ACHN (cell line): ENCODE results near the gene ACADS.

Experiments
- DNase-seq: peaks from one replicate; pipeline ENCODE4 v3.0.0-alpha.2; 2015
- in situ Hi-C: cut with HindIII; loops from 2 replicates; pipeline ENCODE4 v1.10.0; 2017; ENCODE audit warnings: low sequenced_read_pairs, low pct_ligation_motif_present, low pct_unique_long_range_greater_than_20kb

The ACADS gene

GRCh38 chr12:120741476-120742421 lies 16.1 kb downstream of the ACADS start:
- in situ Hi-C loops, result no loop called here
- no peak for DNase-seq

DNA sequence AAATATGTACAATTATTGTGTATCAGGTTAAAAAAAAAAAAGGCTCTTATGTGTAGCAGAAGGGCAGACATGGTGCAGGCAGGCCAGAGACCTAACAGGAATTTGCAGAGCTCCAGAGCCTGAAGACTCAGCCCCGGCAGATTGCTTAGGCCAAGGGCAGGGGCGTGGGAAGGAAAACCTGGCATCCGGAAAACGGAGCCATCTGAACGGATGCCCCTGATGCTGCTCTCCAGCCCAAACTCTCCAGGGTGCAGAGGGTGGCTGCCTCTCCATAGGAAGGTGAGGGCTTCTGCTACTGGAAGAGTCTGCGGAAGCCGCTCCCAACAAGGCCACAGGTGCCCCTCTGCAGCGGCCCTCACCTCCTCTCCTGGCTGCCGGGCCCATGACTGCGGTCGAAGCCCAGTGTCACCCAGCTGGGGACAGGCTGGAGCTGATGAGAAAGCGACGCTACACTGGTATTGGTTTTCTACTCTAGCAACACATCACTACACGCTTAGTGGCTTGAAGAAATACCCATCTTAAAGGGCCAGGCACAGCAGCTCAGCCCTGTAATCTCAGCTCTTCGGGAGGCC lies 19.4 kb downstream of the ACADS start:
- in situ Hi-C loops, result no loop called here

DNA sequence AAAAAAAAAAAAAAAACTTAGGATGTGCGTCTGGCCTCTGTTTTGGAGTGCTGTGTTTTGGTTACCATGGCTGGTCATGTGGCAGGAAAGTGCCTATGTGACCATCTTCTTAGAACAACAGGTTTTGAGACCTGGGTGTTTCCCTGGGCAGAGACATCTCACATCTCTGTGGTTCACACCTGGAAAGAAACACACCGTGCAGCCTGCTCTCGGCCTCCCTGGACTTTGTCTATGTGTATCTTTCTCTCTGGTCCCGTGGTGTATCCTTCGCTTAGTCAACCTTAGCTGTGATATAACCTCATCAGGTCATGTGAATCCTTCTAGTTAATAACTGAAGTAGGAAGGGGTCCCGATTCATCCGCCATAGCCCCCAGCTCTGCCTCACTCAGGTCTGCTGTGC lies 22.6 kb downstream of the ACADS start:
- in situ Hi-C loops, result no loop called here
- no peak for DNase-seq

More for the DNA sequence above, 19.4 kb downstream of the ACADS start:
- no peak for DNase-seq

DNA sequence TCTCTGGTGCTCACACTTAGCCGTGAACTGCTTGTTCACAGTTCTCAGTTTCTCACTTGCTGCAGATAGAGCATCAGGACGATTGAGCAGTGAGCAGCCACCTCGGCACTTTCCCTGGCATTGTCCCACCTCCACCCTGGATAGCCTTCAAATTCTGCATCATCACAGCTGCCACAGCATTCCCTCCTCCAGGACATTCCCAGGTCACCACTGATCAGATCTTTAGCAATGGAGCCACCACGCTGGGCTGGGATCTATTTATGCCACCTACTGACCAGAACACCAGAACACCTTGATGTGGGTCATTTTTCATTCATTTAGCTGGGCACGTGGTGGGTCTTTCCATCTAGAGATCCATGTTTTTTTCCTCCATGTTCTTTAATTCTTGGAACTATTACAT lies 23.6 kb downstream of the ACADS start:
- in situ Hi-C loops, result no loop called here
- no peak for DNase-seq

- in situ Hi-C loops, result no loop called here
- DNase-seq, result no peak
These were observed 25.2 kb downstream of the ACADS start for GRCh38 chr12:120750806-120751205.

DNA sequence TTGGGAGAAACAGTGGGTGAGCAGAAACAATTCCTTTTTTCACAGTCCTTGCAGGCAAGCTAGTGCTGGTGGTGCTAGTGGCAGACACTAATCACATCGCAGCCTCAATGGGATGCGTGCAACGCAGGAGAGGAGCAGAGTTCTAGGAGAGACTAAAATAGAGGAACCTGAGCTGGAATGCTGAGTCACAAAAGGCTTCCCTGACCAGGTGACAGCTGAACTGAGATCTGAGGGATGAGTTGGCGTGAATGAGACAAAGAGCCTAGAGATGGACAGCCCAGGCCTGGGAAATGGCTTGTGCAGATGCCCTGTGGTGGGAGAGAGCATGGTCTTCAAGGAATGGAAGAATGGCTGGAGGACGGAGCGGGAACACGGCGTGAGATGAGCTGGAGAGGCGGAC lies 25.8 kb downstream of the ACADS start:
- no peak for DNase-seq
- in situ Hi-C loops, result no loop called here

DNA sequence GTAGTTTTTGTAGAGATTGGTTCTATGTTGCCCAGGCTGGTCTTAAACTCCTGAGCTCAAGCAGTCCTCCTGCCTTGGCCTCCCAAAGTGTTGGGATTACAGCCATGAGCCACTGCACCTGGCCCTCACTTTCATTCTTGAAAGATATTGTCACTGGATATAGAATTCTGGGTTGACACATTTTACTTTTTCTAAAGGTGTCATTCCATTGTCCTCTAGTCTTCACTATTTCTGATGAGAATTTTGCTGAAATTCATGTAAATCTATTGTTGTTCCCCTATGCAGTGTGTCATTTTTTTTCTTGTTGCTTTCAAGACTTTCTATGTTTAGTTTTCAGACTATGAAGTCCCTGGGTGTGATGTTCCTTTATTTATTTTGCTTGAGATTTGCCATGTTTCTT lies 29.2 kb downstream of the ACADS start:
- in situ Hi-C loops, result no loop called here
- no peak for DNase-seq

- DNase-seq, result no peak
- in situ Hi-C loops, result no loop called here
These were observed 29.6 kb downstream of the ACADS start for GRCh38 chr12:120755269-120755668.

DNA sequence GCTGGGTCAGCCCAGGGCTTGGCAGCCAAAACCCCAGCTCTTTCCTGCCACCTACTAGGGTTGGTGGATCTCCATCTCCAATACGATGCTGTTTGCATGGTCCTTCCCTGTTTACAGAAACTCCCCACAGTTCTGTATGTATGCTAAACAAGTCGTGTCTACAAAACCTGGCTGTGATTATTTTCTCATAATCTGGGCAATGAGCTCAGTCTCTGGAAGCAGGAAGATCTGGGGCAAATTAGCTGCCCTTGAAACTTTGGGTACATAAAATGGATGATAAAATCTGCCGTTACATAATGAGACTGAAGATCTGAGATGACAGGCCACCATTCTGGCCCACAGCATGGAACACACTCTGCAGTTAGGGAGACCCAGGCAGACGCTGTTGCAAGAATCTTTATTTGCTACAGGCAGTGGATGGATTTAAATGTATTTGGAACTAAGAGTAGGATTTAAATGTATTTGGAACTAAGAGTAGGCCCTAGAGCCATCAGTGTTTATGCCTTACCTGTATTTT lies 31.7 kb downstream of the ACADS start:
- in situ Hi-C loops, result no loop called here
- DNase-seq, result no peak

- no peak for DNase-seq
- in situ Hi-C loops, result no loop called here
These were observed 32.3 kb downstream of the ACADS start for GRCh38 chr12:120757949-120758348.

DNA sequence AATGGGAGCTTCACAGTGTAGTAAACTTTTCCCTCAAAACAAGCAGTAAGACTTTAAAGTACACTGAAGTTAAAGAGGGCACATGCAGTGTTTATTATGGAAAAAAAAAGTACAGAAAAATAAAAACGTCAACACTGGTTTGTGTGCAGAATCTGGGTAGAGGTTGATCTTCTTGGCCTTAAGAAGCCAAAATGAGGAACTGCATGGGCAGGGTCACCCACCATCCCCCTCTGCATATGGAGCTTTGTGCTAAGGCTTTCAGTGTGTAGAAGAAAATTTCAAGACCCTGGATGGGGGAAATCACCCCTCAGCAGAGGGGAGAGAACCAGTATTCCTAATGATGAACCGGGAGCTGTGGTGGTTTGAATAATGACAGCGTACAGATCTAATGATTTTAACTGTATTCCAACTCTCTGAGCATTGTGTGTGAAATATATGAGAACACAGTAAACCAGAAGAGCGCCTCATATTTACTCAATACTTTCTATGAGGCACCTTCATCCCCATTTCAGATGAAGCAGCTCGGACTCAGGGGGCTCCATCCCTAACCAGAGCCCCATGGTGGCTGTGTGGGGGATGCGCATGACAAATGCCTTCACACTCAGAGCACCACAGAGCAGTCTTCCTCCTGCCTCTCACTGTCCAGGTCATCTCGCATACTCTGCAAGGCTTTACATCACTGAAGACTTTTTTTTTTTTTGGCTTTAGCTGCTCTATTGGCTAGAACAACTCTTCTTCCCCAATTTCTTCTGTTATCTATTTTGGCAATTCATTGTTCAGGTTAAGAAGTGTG lies 33.4 kb downstream of the ACADS start:
- no peak for DNase-seq
- in situ Hi-C loops, result no loop called here

GRCh38 chr12:120759591-120760348 lies 34.1 kb downstream of the ACADS start:
- in situ Hi-C loops, result no loop called here
- no peak for DNase-seq

GRCh38 chr12:120760349-120761254 lies 35.0 kb downstream of the ACADS start:
- no peak for DNase-seq
- in situ Hi-C loops, result no loop called here

DNA sequence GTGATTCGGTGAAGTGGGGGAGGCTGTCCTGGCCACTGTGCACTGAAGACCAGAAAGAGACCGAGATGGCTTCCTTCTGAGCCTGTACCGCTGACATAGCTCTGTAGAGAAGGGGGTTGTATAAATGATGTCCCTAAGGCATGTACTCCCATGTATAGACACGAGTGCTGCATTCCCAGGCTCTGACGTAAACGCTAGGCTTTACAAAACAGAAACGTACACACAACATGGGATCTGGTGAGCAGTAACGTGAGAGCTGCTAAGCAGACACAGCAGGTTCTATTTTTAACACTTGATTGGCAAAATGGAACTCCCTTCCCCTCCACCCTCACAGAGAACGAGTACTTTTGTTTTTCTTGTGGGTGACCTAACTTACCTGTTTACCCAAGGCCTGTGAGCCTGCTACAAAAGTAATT lies 35.9 kb downstream of the ACADS start:
- in situ Hi-C loops, result no loop called here
- no peak for DNase-seq

GRCh38 chr12:120762086-120762485 lies 36.5 kb downstream of the ACADS start:
- in situ Hi-C loops, result no loop called here
- DNase-seq, result no peak

DNA sequence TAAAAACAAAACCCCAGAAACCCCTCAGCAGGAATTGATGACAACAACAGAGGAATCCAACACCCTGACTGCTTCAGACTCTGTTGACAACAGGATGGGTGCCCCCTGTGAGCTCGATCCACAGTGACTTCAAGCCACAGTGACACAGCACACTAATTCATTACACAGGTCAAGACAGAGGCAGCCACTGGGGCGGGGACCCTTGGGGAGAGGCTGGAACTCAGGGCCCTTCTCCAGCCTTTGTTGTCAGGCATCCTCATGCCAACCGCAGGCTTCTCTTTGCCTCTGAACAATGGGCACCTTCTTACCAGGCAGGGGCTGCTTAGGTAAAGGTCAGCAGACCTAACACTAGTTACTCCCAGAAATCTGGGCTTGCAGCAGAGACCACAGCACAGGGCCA lies 37.6 kb downstream of the ACADS start:
- no peak for DNase-seq
- in situ Hi-C loops, result no loop called here

- in situ Hi-C loops, result no loop called here
These were observed 39.2 kb downstream of the ACADS start for GRCh38 chr12:120764816-120765215.

DNA sequence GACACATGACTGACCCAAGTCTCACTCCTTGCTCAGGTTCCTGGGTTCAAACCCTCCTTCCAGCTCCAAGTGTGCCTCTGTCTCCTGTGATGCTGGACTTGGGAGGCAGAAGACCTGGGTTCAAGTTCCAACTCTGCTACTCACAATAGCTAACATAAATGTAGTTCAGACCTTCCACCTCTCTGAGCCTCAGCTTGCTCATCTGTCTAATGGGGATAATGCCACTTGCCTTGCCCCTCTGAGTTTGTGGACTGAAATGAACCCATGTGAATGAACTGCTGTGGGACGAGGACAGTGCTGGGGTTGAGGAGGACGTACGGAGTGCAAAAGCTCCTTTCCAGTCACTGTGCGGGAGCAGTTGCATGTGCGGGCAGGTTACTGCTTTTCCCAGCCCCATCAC lies 40.9 kb downstream of the ACADS start:
- DNase-seq, result no peak
- in situ Hi-C loops, result no loop called here

More at GRCh38 chr12:120764816-120765215, 39.2 kb downstream of the ACADS start:
- DNase-seq, result no peak
